Fibroblast of skin of left quadriceps (primary cell): ENCODE measurements around the gene RESF1.
"Not testable (repeated sequence)": the region's sequence is repeated elsewhere in the genome, so short reads cannot be mapped to it uniquely, and the experiment has no call there.

Experiments
- DNase-seq, 2 experiments: peaks; one replicate each; pipeline ENCODE4 v3.0.0-alpha.2; 2013; ENCODE audit warnings: low read depth in 2 of 2

The RESF1 gene, protein sequence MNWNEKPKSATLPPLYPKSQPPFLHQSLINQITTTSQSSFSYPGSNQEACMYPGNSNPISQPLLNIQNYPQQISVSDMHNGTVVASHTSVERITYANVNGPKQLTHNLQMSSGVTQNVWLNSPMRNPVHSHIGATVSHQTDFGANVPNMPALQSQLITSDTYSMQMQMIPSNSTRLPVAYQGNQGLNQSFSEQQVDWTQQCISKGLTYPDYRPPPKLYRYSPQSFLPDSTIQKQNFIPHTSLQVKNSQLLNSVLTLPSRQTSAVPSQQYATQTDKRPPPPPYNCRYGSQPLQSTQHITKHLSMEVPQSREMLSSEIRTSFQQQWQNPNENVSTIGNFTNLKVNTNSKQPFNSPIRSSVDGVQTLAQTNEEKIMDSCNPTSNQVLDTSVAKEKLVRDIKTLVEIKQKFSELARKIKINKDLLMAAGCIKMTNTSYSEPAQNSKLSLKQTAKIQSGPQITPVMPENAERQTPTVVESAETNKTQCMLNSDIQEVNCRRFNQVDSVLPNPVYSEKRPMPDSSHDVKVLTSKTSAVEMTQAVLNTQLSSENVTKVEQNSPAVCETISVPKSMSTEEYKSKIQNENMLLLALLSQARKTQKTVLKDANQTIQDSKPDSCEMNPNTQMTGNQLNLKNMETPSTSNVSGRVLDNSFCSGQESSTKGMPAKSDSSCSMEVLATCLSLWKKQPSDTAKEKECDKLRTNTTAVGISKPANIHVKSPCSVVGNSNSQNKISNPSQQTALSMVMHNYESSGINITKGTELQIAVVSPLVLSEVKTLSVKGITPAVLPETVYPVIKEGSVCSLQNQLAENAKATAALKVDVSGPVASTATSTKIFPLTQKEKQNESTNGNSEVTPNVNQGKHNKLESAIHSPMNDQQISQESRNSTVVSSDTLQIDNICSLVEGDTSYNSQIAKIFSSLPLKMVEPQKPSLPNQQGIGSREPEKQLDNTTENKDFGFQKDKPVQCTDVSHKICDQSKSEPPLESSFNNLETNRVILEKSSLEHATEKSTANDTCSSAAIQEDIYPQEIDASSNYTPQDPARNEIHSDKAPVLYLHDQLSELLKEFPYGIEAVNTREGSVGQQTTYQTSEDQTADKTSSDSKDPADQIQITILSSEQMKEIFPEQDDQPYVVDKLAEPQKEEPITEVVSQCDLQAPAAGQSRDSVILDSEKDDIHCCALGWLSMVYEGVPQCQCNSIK (N-terminal part only)

DNA sequence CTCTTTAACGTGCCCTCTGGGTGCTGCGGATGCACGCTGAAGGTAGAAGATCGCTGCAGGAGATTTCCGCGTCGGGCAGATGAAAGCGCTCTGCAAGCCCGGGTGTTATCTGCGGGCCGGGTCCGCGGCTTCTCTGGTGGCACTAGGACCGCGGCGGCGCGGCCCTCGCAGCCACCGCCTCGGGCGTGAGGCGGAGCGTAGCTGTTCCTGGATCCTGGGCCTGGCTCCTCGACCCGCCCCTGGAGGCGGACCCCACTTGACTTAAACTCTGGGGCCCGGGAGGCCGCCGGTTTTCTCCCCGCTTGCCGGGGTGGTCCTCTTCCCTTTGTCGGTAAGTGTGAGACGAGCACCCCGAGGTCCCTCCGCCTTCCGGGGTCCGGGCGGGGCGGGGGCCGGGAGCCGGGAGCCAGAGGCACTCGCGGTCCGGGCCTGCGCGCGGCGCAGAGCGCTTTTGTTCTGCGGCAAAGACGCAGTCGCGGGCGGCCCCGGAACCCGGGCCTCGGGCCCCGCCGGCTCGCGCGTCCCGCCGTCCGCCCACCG lies at the start of gene RESF1:
Gene RESF1, plus strand, starts transcription at position 255 of the 540 bp plus-strand sequence. CDS start 21,541 bp downstream, outside the sequence.
- DNase-seq: peak; percentile 59 to 62

DNA sequence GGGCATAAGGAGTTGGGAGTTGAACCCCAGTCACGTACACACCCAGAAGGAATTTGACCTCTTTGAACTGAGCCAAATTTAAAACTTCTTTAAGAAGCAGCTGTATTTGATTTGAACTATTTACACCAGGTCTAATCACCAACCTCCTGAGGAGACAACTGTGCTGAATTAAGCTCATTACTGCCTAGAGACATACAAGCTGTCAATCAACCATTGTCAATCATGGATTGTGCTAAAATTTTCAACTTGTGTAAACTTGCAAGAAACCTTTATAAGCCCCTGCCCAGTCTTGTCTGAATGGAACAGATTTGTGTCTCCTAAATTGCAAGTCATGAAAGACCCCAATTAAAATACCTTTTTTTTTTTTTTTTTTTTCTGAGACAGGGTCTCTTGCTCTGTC lies 44.3 kb upstream of the RESF1 start:
- no peak for DNase-seq

DNA sequence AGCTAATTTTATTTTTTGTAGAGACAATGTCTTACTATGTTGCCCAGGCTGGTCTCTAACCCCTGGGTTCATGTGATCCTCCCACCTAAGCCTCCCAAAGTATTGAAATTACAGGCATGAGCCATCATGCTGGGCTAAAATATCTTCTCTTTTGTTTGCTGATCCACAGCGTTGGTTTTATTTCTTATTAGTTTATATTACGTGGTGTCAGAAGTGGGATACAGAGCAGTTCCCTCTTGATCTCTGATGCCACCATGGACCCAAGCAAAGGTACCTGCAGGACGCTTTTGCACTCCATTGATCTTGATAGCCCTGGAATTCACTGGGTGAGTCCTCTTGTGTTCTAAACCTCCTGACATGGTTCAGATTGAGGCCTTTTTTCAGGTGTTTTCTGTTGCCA lies 43.8 kb upstream of the RESF1 start:
- DNase-seq: no peak

DNA sequence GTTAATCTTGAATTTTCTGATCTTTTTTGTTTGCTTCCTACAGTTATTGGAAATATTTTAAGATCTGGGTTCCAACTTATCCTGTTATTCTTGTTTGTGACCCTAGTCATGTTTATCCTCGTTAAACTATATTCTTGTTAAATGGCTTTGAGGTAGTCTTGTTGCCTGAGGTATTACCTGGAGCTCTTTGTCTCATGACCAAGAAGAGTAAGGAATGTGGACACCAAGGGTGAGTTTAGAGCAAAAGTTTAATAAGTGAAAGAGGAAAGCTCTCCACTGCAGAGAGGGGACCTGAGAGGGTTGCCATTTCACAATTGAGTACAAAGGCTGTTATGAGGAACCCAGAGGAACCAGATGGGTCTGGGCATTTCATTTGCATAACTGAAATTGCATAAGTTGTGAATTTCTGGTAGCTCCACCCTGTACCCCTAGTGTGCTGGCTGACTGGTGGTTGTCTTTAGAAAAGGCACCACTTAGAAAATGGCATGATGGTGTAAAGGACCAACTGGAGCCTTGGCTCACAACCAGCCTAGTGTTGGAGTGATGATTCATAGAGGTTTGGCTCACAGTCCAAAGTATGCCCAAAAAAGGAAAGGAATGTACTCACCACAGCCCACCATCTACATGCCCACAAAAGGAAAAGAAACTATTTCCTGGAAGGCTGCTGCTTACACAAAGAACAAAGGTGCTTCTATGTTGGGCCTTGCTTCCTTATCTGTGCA lies 36.7 kb upstream of the RESF1 start:
- DNase-seq: no peak

DNA sequence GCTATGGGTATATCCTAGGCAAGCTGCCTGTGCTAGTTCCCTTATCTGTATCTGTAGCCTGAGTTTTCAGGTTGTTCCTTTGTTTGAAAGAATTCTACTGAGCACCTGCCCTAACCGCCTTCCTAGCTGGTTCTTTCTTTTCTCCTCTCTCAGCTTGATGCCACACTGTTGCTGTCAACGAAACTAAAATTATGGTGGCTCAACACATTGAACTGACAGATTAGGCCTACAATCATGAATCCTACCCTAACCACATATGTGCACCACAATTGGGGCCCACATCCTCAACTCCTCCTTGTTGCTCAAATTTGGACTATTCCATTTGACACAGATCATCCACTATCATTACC lies 36.2 kb upstream of the RESF1 start:
- no peak for DNase-seq

DNA sequence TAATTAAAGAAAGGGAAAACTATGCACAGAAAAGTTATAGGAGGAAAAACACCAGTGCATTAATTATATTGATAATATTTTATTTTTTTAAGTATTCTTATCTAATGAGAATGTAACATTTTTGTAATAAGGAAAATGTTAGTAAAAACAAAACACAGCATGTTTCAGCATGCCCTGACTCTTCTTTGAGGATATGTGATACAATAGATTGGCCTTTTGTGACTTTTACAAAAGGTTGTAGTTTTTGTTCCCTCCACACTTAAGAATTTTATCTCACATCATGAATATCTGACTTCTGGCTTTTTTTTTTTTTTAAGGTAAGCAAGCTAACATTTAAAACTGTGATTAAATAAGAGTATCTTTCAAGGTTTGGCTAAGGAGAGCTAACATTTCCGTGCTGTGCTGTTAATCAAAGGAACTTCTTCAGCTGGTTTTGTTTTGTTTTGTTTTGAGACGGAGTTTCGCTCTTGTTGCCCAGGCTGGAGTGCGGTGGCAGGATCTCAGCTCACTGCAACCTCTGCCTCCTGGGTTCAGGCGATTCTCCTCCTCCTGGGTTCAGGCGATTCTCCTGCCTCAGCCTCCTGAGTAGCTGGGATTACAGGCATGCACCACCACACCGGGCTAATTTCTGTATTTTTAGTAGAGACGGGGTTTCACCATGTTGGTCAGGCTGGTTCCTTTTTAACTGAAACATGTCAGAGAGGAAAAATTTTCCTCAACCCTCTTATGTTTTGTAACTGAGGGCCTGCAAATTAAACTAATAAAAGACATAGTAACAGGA lies 30.8 kb upstream of the RESF1 start:
- DNase-seq: no peak

DNA sequence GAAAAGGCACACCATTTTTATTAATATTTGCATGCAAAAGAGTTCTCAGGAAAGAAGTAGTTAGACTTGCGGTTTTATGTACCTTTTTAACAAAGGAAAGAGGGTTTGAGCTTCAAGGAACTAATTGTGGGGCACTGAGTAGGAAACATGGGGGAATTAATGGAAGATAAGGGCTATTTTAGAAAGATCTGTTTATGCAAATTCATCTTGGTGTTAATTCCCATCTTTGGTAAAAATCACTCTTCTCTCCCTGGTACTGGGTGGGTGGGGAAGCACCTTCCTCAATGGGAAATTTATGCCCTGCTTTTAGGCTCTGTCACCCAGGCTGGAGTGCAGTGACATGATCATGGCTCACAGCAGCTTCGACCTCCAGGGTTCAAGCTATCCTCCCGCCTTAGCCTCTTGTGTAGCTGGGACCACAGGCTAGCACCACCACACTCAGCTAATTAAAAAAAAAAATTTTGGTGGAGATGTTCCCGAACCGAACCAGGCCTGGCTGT lies 30.1 kb upstream of the RESF1 start:
- DNase-seq: no peak

DNA sequence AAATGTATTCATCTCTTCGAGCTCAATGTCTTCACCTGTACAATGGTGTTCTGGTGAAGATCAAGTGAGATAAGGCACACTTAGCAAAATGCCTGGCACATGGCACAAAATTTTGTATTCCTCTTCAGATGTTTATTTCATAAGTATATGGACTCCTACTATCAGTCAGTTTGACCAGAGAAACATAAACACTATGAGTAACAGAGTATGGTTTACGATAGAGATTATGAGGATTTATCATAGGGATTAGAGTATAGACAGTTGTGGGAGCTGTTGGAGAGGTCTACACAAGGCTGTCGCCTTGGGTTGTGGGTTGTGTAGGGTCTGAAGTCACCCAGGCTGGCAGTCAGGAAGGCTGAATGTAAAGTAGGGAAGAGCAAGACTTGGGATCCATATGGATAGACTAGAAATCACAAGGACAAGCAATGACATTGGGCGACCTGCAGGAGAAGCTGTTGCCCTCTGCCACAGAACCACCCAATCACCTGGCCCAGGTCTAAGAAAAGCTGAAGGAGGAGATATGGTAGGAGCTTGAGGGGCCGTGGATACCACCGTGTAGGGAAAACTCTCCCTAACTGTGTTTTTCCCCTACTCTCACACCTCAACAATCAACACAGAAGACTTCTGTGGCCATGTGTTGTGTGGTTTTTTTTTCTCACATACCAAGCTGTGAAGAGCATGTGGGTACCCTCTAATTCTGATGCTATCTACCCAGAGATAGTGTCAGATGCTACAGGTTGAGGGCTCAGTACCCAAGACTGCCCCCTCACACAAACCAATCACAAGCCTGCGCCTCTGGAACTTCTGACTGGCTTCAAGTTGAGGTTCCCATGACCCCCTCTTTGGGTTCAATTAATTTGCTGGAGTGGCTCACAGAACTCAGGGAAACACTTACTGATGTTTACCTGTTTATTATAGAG lies 27.2 kb upstream of the RESF1 start:
- no peak for DNase-seq

DNA sequence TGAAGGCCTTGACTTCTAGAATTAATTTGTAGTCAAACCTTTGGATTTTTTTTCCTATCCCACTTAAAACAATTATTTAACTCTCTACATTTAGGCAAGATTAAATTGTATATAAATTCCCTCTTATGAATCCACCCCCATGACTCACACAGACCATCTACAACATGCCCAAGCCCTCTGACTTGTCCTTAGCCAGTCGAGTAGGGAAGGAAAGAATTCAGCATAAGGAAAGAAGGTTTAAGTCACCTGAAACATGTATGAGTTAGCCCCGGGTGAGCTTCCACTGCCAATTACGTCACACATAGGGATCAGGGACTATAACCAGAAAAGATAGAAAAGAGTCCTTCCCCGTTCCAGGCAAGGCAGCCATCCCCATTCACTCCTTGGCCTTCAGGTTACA lies 14.9 kb upstream of the RESF1 start:
- DNase-seq: no peak

DNA sequence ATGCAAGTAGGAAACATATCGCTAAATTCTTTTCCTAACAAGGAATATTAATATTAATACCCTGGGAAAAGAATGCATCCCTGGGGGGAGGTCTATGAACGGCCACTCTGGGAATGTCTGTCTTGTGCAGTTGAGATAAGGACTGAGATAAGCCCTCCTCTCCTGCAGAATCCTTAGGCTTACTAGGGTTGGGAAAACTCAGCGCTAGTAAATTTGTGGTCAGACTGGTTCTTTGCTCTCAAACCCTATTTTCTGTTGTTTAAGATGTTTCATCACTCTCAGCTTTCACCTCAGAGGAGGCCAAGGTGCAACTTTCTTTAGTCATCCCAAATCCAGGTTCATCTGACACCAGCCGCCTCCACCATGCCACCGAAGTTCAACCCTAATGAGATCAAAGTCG lies 11.2 kb upstream of the RESF1 start:
- no peak for DNase-seq

DNA sequence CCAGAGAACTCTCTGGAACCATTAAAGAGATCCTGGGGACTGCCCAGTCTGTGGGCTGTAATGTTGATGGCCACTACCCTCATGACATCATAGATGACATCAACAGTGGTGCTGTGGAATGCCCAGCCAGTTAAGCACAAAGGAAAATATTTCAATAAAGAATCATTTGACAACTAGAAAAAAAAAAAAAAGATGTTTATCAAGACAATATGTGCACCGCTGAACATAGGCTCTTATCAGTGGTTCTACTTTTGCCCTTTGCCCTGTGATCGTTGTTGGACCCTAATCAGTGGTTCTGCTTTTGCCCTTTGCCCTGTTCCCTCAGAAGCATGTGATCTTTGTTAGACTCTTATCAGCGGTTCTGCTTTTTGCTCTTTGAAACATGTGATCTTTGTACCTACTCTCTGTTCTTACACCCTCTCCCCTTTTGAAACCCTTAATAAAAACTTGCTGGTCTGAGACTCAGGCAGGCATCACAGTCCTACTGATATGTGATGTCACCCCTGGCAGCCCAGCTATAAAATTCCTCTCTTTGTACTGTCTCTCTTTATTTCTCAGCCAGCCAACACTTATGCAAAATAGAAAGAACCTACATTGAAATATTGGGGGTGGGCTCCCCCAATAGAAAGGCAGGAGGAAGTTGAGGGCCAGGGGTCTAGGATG lies 10.4 kb upstream of the RESF1 start:
- not testable (repeated sequence) for DNase-seq

DNA sequence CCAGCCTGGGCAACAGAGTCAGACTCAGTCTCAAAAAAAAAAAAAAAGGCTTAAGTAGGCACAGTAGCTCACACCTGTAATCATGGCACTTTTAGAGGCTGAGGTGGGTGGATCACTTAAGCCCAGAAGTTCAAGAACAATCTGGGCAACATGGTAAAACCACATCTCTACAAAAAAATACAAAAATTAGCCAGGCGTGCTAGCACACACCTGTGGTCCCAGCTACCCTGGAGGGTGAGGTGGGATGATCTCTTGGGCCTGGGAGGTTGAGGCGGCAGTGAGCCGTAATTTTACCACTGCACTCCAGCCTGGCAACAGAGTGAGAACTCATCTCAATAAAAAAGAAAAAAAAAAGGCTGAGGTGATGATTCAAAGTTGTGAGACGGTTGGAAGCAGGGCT lies 9.1 kb upstream of the RESF1 start:
- DNase-seq: no peak

DNA sequence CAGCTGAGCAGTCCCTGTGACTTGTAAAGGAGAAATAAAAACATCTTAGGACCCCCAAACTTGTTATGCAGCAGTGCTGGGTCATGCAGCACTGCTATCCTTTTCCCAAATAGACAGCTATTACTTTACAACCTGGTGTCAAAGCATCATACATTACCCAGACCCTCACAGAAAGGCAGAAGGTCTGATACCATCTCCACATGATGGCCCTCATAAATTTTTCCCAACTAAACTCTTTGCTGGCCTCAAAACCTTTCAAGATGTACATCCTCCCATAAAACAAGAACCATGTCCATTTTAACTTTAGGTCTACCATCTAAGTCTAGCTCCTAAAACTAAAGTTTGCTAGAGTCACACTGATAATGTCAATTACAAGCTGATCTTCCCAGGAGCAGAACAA lies 8.7 kb upstream of the RESF1 start:
- DNase-seq: no peak

DNA sequence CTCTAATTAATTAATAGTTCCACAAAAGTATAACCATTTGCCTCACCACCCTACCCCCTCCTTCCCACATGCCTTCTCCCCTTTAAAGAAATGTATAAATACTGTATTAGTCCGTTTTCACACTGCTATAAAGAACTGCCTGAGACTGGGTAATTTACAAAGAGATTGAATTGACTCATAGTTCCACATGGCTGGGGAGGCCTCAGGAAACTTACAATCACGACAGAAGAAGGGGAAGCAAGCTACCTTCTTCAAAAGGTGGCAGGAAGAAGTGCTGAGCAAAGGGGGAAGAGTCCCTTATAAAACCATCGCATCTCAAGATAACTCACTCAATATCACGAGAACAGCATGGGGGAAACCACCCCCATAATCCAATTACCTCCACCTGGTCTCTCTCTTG lies 8.2 kb upstream of the RESF1 start:
- no peak for DNase-seq

DNA sequence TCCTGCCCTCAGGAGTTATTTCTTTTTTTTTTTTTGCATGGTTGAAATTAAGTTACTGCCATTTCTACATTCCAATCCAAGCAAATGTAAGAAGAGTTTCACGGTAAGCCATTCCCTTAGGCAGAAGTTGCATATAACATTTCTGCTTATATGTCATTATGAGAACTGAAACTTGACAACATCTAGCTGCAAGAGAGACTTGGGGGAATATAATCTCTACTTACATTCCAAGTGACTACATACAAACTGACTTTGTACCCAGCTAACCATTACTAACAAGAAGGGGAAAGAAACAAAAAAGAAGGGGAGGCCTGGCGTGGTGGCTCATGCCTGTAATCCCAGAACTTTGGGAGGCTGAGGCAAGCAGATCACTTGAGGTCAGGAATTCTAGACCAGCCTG lies 7.3 kb upstream of the RESF1 start:
- DNase-seq: no peak

DNA sequence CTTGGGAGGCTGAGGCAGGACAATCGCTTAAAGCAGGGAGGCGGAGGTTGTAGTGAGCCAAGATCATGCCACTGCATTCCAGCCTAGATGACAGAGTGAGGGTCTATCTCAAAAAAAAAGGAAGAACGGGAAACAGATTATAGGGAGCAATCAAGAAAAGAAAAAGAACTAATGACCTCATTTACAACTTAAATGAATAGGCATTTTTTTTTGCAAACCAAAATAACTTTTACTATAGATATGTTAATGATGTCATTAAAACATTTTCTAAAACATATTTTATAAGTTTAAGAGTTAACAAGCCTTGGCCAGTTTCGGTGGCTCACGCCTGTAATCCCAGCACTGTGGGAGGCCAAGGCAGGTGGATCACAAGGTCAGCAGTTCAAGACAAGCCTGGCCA lies 6.8 kb upstream of the RESF1 start:
- no peak for DNase-seq

DNA sequence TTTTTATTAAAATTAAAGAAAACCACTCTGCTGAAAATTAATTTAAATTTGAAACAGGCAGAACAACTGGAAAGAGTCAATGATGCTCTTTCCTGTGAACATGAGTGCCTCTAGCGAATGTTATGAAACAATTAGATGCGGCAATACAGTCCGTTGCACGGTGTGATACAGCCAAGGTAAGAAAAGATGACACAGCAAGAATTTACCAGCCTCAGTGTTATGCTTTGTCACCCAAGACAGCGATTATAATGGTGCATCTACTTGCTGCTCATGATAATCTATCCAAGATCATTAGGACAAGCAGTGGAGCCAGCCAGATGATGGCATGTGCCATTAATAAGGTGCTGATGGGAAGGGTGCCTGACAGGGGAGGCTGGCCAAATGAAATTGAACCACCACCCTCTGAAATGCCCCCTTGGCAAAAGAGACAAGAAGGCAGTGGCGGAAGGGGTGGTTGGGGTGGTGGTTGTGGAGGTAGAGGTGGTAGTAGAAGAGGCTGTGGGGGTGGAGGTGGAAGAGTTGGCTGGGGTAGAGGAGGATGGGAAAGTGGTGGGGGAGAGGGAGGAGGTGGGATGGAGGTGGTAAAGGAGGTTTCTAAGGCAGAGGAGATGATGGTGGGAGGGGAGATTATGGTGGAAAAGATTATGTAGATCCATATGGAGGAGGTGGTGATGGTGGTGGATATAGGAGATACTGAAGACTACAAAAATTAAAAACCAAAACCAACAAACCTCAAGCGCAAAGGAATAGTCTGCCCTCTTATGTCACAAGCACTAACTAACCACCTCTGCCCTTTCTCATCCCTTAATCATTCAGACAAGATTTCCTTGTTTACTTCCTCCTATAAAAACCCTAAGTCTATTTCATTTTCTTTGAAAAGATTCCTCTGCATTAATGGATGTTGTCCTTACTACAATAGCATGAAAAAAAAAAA lies 4.0 kb upstream of the RESF1 start:
- DNase-seq: no peak
